Activated B cell treated with CpG ODN at 0.5 μM for 24 hours (primary cell): ENCODE results near the gene GRIK4. TPM values are rescaled to one million over a fixed set of nuclear protein-coding genes. Genes with fewer than 3 reads are reported as not detected.

Experiments used
- ATAC-seq: fragments of 200-7000 bp; cut with Tn5 transposase; one replicate; pipeline ENCODE4 v1.10.0; 2021; ENCODE audit warnings: low read depth, mild to moderate bottlenecking, moderate library complexity
- CTCF ChIA-PET: fragments of 350-600 bp; sonication (Branson Sonifier 250); formaldehyde crosslinking; loops from one replicate; lab custom pipeline; 2021; ENCODE audit warnings: antibody characterized with exemption; lab: Charles Lee
- POLR2A ChIA-PET: fragments of 350-600 bp; sonication (Branson Sonifier 250); formaldehyde crosslinking; loops from one replicate; lab custom pipeline; 2021; ENCODE audit warnings: antibody characterized with exemption; lab: Charles Lee
- DNase-seq: peaks from one replicate; pipeline ENCODE4 v3.0.0; 2022
- H3K27ac Mint-ChIP-seq: one replicate; pipeline ENCODE4 v1.8.0; 2020; ENCODE audit warnings: mixed read lengths
- H3K27me3 Mint-ChIP-seq: one replicate; pipeline ENCODE4 v1.8.0; 2021; ENCODE audit warnings: mixed read lengths
- H3K36me3 Mint-ChIP-seq: one replicate; pipeline ENCODE4 v1.8.0; 2021; ENCODE audit warnings: low read depth, mixed read lengths
- H3K4me1 Mint-ChIP-seq: one replicate; pipeline ENCODE4 v1.8.0; 2021; ENCODE audit warnings: mixed read lengths
- H3K4me3 Mint-ChIP-seq: one replicate; pipeline ENCODE4 v1.8.0; 2020; ENCODE audit warnings: mild to moderate bottlenecking, mixed read lengths
- H3K9me3 Mint-ChIP-seq: one replicate; pipeline ENCODE4 v1.8.0; 2020; ENCODE audit warnings: mixed read lengths
- CTCF ChIP-seq: fragments of 200-600 bp; IDR thresholded peaks from one replicate; pipeline ENCODE4 v1.8.0; 2022; ENCODE audit warnings: antibody characterized with exemption, mild to moderate bottlenecking
- intact Hi-C: fragments of 100-400 bp; cut with micrococcal nuclease; formaldehyde crosslinking; loops from one replicate; pipeline ENCODE4 v1.15.1; 2024
- total RNA-seq: library from RNA; stranded (reverse); gene quantifications from 2 replicates; pipeline ENCODE4 v1.2.3, GENCODE V29; 2022

GRIK4 gene
- total RNA-seq, 1 donor from 2014 or later: not detected

GRCh38 chr11:120805960-120806555 is 294.5 kb downstream of the GRIK4 start:
- CTCF ChIA-PET: no interaction called here
- Mint-ChIP-seq H3K27ac (no peak overlapping the region), H3K4me1 (no peaks in the 10 kb centered on the region), H3K9me3 (no peaks in the 10 kb centered on the region), H3K4me3 (no peak overlapping the region), H3K36me3 (no peaks in the 10 kb centered on the region), H3K27me3 (peaks cover 22% of the 10 kb centered on the region)
- POLR2A ChIA-PET: no interaction called here
- intact Hi-C loops: no loop called here
- TF ChIP-seq CTCF: no peak
- DNase-seq (no peak), ATAC-seq (no peak)

- H3K27me3 Mint-ChIP-seq: peaks cover 12% of the 10 kb centered on the region
- intact Hi-C loops: no loop called here
- H3K9me3 Mint-ChIP-seq: no peaks in the 10 kb centered on the region
- DNase-seq: no peak
- ATAC-seq: no peak
- no peak overlapping the region for H3K27ac Mint-ChIP-seq
- ChIA-PET POLR2A (no interaction called here), CTCF (no interaction called here)
- H3K4me1 Mint-ChIP-seq: no peaks in the 10 kb centered on the region
- H3K36me3 Mint-ChIP-seq: no peaks in the 10 kb centered on the region
- no peak for TF ChIP-seq CTCF
- no peak overlapping the region for H3K4me3 Mint-ChIP-seq
Measured at GRCh38 chr11:120807414-120808150, 296.0 kb downstream of the GRIK4 start.

- DNase-seq (no peak), ATAC-seq (no peak)
- H3K27me3 Mint-ChIP-seq: peaks cover 12% of the 10 kb centered on the region
- no peak overlapping the region for H3K4me3 Mint-ChIP-seq
- ChIA-PET CTCF (no interaction called here), POLR2A (no interaction called here)
- H3K4me1 Mint-ChIP-seq: no peaks in the 10 kb centered on the region
- TF ChIP-seq CTCF: no peak
- H3K27ac Mint-ChIP-seq: no peak overlapping the region
- intact Hi-C loops: no loop called here
- H3K9me3 Mint-ChIP-seq: no peaks in the 10 kb centered on the region
- no peaks in the 10 kb centered on the region for H3K36me3 Mint-ChIP-seq
Measured at GRCh38 chr11:120808616-120809050, 297.1 kb downstream of the GRIK4 start.

- Mint-ChIP-seq H3K4me1 (no peaks in the 10 kb centered on the region), H3K27me3 (peaks cover 12% of the 10 kb centered on the region), H3K9me3 (no peaks in the 10 kb centered on the region), H3K27ac (no peak overlapping the region), H3K36me3 (no peaks in the 10 kb centered on the region), H3K4me3 (no peak overlapping the region)
- no peak for DNase-seq
- ChIA-PET CTCF (no interaction called here), POLR2A (no interaction called here)
- TF ChIP-seq CTCF: no peak
- intact Hi-C loops: no loop called here
- no peak for ATAC-seq
Measured at GRCh38 chr11:120810251-120810650, 298.7 kb downstream of the GRIK4 start.

GRCh38 chr11:120811199-120811598 is 299.7 kb downstream of the GRIK4 start:
- ATAC-seq (no peak), DNase-seq (no peak)
- H3K9me3 Mint-ChIP-seq: no peaks in the 10 kb centered on the region
- no peak overlapping the region for H3K27ac Mint-ChIP-seq
- H3K4me3 Mint-ChIP-seq: no peak overlapping the region
- POLR2A ChIA-PET: no interaction called here
- H3K4me1 Mint-ChIP-seq: no peaks in the 10 kb centered on the region
- no peaks in the 10 kb centered on the region for H3K36me3 Mint-ChIP-seq
- peaks cover 10% of the 10 kb centered on the region for H3K27me3 Mint-ChIP-seq
- CTCF ChIA-PET: no interaction called here
- intact Hi-C loops: no loop called here
- no peak for TF ChIP-seq CTCF
